ENCODE results near the gene FKTN. TPM values are rescaled to one million over a fixed set of nuclear protein-coding genes. Genes with fewer than 3 reads are reported as not detected.

The FKTN gene
- total RNA-seq, 1 donor from 2014 or later: 21.1 TPM

Other genes with a start within 250 kb of the FKTN start
- 4.7 and 7.0 TPM in 2 replicates for gene FSD1L, start 110.1 kb upstream of the FKTN start, total RNA-seq
- gene TAL2, start 104.3 kb downstream of the FKTN start, total RNA-seq: not detected in 2 replicates
- gene TMEM38B, start 136.4 kb downstream of the FKTN start, total RNA-seq: 9.3 and 11.4 TPM in 2 replicates